PC-9 (cell line): ENCODE data around the gene PABPN1L.

Experiments used
- CTCF ChIP-seq: fragments of 200-600 bp; sonication (generic); conservative IDR thresholded peaks from 2 replicates; pipeline ENCODE4 v1.6.1; 2017; ENCODE audit warnings: mixed run types, antibody characterized with exemption, mild to moderate bottlenecking, moderate library complexity
- EZH2 ChIP-seq: fragments of 200-600 bp; sonication (generic); IDR thresholded peaks from 2 replicates; pipeline ENCODE4 v1.8.0; 2017; ENCODE audit warnings: antibody characterized with exemption, low read depth

DNA sequence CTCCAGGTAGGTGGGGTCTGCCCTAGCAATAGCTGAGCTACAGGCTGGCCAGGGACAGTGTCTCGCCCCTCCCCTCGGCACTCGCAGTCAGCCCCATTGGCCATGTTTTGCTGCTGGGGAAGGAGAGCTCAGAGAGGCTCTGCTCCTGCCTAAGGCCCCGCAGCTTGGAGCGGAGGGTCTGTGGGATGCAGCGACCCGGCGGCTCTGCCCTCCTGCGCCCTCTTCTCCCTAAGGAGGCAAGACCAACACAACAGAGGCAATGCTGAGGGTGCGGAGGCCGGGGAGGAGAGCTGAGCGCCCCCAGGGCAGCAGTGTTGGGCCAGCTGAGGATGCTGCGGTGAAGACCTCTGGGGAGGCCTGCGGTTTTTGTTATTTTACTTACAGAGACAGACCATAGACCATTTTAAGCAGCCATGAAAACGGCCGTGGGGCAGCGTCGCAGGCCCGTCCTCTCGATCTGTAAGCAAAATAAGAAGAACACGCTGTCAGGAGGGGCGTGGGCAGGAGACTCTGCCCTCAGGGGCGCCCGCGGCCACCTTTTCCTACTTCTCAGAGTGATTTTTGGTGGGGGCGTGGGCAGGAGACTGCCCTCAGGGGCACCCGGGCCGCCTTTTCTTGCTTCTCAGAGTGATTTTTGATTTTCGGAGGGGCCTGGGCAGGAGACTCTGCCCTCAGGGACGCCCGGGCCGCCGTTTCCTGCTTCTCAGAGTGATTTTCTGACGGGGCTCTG is 31.4 kb upstream of the PABPN1L start:
- TF ChIP-seq EZH2, result no peak
- TF ChIP-seq CTCF, result no peak
